DND-41 (cell line): Measurements from ENCODE around the gene BPIFB1.

Experiments used
- CTCF ChIP-seq: IDR thresholded peaks from 2 replicates; pipeline ENCODE4 v1.5.1; 2012; ENCODE audit warnings: borderline replicate concordance, low read length, moderate library complexity, mild to moderate bottlenecking; ENCODE audit not compliant: poor library complexity, severe bottlenecking; ENCODE audit errors: extremely low read depth
- EZH2 ChIP-seq: IDR thresholded peaks from 3 replicates; pipeline ENCODE4 v1.6.1; 2012; ENCODE audit warnings: borderline replicate concordance, low read depth, mild to moderate bottlenecking, moderate library complexity, low read length, inconsistent platforms; ENCODE audit not compliant: severe bottlenecking

- TF ChIP-seq CTCF (no peak), EZH2 (no peak)
Measured at GRCh38 chr20:33301192-33301930, 18.3 kb downstream of the BPIFB1 start.
